ENCODE results near the gene CLEC10A.

DNA sequence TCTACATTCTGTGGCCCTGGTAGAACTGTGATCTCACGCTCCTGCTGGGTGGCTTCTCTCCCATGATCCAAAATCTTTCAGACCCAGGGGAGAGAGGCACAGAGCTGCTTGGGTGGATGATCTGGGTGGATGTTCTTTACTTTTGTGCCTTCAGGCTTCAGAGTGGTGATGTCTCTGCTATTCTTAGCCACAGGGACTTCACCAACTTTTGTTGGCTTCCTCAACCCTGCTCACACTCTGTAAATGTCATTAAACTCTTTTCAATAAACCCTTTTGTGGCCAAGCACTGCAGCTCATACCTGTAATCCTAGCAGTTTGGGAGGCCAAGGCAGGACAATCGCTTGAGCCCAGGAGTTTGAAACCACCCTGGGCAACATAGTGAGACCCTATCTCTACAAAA lies 7.6 kb downstream of the CLEC10A start:
- TF ChIP-seq GATA3 (IDR thresholded peaks at IDR 0.05; ENCODE audit: low read depth, low read length) (no peak), GATA2 (IDR thresholded peaks at IDR 0.05; ENCODE audit: low read depth, low read length) (no peak)

Measured in SH-SY5Y (cell line).